Adrenal gland (tissue), 12 donors: ENCODE measurements around the gene TM4SF4. TPM values are rescaled to one million over a fixed set of nuclear protein-coding genes. Genes with fewer than 3 reads are reported as not detected.

ENCODE experiments used
- DNase-seq, 7 donors: peaks; one replicate each; pipeline ENCODE4 v3.0.0-alpha.2; 2019 to 2020
- H3K27ac ChIP-seq, 5 donors: fragments of 200-600 bp; sonication (generic) in 4 of 5; 1 replicate in 3 of 5; 2 replicates in 2 of 5; pipeline versions ENCODE4 v1.5.1 to v1.8.0; 2016 to 2020; ENCODE audit warnings: mild to moderate bottlenecking in 1 of 5
- H3K27me3 ChIP-seq: fragments of 200-600 bp; 2 replicates; pipeline ENCODE4 v1.8.0; 2021
- H3K36me3 ChIP-seq, 2 donors: fragments of 200-600 bp; replicated peaks in 1 of 2; 1 replicate in 1 of 2; 2 replicates in 1 of 2; pipeline versions ENCODE4 v1.5.1 to v1.8.0; 2018 to 2022
- H3K4me1 ChIP-seq, 2 donors: fragments of 200-600 bp; replicated peaks in 1 of 2; 1 replicate in 1 of 2; 2 replicates in 1 of 2; pipeline versions ENCODE4 v1.5.1 to v1.8.0; 2018 to 2021
- H3K4me3 ChIP-seq, 4 donors: fragments of 200-600 bp; sonication (generic) in 3 of 4; one replicate each; pipeline ENCODE4 v1.5.1; 2016 to 2018
- H3K9me3 ChIP-seq, 3 donors: fragments of 200-600 bp; sonication (generic) in 1 of 3; replicated peaks in 1 of 3; 1 replicate in 2 of 3; 2 replicates in 1 of 3; pipeline versions ENCODE4 v1.5.1 to v1.8.0; 2016 to 2021
- POLR2A ChIP-seq, 2 donors: fragments of 450-650 bp; IDR thresholded peaks; one replicate each; pipeline ENCODE4 v1.6.1; 2017; ENCODE audit warnings: antibody characterized with exemption in 2 of 2, mild to moderate bottlenecking in 2 of 2, moderate library complexity in 1 of 2
- WGBS, 4 donors: extraction: QIAGEN DNeasy Blood & Tissue Kit in 2 of 4; methylation state at CpG; one replicate each; pipeline versions ENCODE4 v1.1.5 to v1.1.7; 2013 to 2017; 5-methylcytosine and 5-hydroxymethylcytosine counted together
- intact Hi-C, 2 donors: fragments of 100-400 bp; cut with DNase I; formaldehyde crosslinking; loops; one replicate each; pipeline versions ENCODE4 v1.14.1 to v1.15.0; 2022 to 2023
- polyA plus RNA-seq, 3 donors: library from polyadenylated mRNA; stranded (reverse); fragments of 200-250 nt in 2 of 3; fragments of 350-450 nt in 1 of 3; fragmentation: Illumina TruSeq in 1 of 3; extraction: RNeasy Lipid Tissue Mini Kit (QIAGEN cat#74804) in 1 of 3; gene quantifications; one replicate each; pipeline ENCODE4 v1.2.3, GENCODE V29; 2013 to 2014
- total RNA-seq, 9 donors: library from RNA; depleted of rRNA in 4 of 9; stranded (reverse); fragments of >200 nt in 4 of 9; fragments of 120-200 nt in 1 of 9; fragmentation: NEBNext Ultra II Directional in 1 of 9; extraction: Animal tissue kit (Norgen Biotek cat#: 25700) in 1 of 9; gene quantifications; one replicate each; pipeline versions ENCODE4 v1.1.0 to v1.2.4, GENCODE V29; 2013 to 2023
- TF ChIP-seq, protein P1 (sequence below), 6 experiments: fragments of 450-650 bp in 4 of 6; fragments of 200-600 bp in 2 of 6; sonication (generic) in 1 of 6; IDR thresholded peaks; 1 replicate in 5 of 6; 2 replicates in 1 of 6; pipeline versions ENCODE4 v1.5.1 to v1.8.0; 2016 to 2021; ENCODE audit warnings: antibody characterized with exemption in 6 of 6, mild to moderate bottlenecking in 2 of 6, moderate library complexity in 1 of 6
- donor health status: healthy with polysubstance abuse.
- donor health status: Bipolar disorder and iron deficiency.
- donor health status: DM: yes; HTN: yes; CAD: no.
- donor health status: DM: no; HTN: no; CAD: no.
- donor health status: DM: no; HTN: no; CAD: no.
- donor health status: DM: yes; HTN: yes; CAD: no.

The TM4SF4 gene
- total and polyA plus RNA-seq, 12 donors: 0.08 to 2.2 (median 0.96) TPM; not detected in 3

DNA sequence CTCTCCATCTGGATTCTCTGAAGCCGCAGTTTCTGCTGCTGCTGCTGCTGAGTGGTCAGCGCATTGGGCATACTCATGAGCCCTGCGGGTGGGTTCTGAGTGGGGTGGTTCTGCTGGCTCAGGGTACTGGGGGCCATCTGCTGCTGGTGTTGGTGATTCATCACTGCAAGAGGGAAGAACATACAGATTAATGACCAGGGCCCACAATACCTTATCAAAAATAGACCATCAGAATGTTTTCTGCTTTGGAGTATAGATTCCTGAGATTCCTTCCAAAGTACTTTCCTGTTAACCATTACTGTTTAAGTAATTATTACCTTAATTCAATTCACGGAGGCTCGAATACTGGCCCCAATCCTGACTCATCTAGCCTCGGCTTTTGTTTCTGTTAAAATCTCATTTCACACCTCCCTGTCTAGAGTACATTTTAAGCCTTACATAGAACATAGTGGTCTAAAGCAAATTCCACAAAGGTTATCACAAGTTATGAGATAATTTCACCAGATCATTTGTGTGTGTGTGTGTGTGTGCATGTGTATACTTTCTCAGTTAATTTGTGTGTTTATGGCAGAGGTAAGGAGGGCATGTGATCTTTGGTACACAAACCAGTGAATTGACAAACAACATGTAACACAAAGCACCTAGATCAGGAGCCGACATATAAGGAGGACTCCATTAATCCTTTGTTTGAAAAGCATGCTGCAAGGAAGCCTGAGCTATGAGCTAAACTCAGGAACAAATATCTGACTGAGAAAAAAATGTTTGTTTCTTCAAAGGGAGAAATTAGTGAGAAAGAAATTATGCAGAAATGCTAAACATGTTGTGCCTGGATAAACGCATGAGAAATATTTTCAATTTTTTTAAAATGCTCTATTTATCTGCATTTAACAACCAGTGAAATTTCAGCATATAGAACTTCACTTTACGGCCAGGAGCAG lies 68.1 kb downstream of the TM4SF4 start:
- intact Hi-C loops: no loop called here
- H3K27ac ChIP-seq: no peak overlapping the region

DNA sequence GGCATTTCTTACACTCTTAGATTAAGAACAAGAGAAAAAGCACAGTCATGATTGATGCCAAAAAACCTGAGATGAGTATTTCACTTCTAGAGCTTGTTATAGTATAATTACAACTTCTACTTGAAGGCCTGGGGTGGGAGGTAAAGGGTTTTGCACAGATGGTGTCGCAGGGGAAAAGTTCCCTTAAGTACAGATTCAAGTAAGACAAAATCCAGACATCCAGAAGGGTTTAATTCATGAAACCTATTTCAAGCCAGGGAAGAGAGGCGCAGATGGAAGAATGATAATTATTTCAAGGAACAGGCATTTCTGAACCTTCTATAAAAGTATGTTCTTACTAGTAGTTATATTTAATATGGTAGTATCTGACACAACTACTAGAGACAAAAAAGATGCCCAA lies 70.6 kb downstream of the TM4SF4 start:
- Histone ChIP-seq H3K4me3 (no peak overlapping the region), H3K36me3 (peaks cover 0 to 8% of the 10 kb centered on the region in 2 donors), H3K27me3 (no peaks in the 10 kb centered on the region), H3K9me3 (no peaks in the 10 kb centered on the region), H3K4me1 (peaks cover 7 to 24% of the 10 kb centered on the region in 2 donors), H3K27ac (no peak overlapping the region)
- TF ChIP-seq, protein P1, sequence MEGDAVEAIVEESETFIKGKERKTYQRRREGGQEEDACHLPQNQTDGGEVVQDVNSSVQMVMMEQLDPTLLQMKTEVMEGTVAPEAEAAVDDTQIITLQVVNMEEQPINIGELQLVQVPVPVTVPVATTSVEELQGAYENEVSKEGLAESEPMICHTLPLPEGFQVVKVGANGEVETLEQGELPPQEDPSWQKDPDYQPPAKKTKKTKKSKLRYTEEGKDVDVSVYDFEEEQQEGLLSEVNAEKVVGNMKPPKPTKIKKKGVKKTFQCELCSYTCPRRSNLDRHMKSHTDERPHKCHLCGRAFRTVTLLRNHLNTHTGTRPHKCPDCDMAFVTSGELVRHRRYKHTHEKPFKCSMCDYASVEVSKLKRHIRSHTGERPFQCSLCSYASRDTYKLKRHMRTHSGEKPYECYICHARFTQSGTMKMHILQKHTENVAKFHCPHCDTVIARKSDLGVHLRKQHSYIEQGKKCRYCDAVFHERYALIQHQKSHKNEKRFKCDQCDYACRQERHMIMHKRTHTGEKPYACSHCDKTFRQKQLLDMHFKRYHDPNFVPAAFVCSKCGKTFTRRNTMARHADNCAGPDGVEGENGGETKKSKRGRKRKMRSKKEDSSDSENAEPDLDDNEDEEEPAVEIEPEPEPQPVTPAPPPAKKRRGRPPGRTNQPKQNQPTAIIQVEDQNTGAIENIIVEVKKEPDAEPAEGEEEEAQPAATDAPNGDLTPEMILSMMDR (IDR thresholded peaks at IDR 0.05): no peak
- TF ChIP-seq POLR2A (IDR thresholded peaks at IDR 0.05): no peak
- WGBS, 4 donors: 89 to 96% (median 94%) methylated on average over 2 of the region's 2 CpGs
- intact Hi-C loops: no loop called here
- DNase-seq: no peak

More for the DNA sequence above, 68.1 kb downstream of the TM4SF4 start:
- H3K36me3 ChIP-seq: peaks cover 0 to 8% of the 10 kb centered on the region in 2 donors
- TF ChIP-seq, protein P1 (IDR thresholded peaks at IDR 0.05): no peak
- TF ChIP-seq POLR2A (IDR thresholded peaks at IDR 0.05): no peak
- no peaks in the 10 kb centered on the region for H3K9me3 ChIP-seq
- 90 to 93% (median 90%) methylated on average over 9 of the region's 9 CpGs for whole genome bisulfite sequencing, 4 donors
- H3K4me1 ChIP-seq: peaks cover 7 to 13% of the 10 kb centered on the region in 2 donors
- no peak overlapping the region for H3K4me3 ChIP-seq
- no peaks in the 10 kb centered on the region for H3K27me3 ChIP-seq
- no peak for DNase-seq

DNA sequence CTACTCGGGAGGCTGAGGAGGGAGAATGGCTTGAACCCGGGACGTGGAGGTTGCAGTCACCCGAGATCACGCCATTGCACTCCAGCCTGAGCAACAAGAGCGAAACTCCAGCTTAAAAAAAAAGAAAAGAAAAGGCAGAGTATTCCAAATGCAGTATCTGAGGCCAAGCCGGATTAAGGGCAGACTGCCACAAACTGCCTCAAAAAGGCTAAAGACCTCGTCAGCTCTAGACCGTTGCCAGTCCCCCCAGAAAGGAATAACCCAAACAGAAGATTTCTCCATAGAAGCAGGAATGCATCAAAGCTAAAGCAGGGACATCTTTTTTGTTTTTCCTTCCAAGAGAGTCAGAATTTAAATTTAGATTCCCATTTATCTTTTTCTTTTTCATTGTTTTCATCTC lies 72.9 kb downstream of the TM4SF4 start:
- H3K9me3 ChIP-seq: no peaks in the 10 kb centered on the region
- peak overlapping the region in 2 of 4 donors; percentile 3 to 30 for H3K4me3 ChIP-seq
- peaks cover 7 to 24% of the 10 kb centered on the region in 2 donors for H3K4me1 ChIP-seq
- H3K27me3 ChIP-seq: no peaks in the 10 kb centered on the region
- intact Hi-C loops: no loop called here
- no peak for TF ChIP-seq POLR2A (IDR thresholded peaks at IDR 0.05)
- TF ChIP-seq, protein P1 (IDR thresholded peaks at IDR 0.05): no peak
- 24 to 50% (median 37%) methylated on average over 9 of the region's 9 CpGs for WGBS, 4 donors
- DNase-seq: peak; percentile 49 to 83 (median 69)
- H3K36me3 ChIP-seq: no peaks in the 10 kb centered on the region
- peak overlapping the region; percentile 65 to 85 (median 76) for H3K27ac ChIP-seq

DNA sequence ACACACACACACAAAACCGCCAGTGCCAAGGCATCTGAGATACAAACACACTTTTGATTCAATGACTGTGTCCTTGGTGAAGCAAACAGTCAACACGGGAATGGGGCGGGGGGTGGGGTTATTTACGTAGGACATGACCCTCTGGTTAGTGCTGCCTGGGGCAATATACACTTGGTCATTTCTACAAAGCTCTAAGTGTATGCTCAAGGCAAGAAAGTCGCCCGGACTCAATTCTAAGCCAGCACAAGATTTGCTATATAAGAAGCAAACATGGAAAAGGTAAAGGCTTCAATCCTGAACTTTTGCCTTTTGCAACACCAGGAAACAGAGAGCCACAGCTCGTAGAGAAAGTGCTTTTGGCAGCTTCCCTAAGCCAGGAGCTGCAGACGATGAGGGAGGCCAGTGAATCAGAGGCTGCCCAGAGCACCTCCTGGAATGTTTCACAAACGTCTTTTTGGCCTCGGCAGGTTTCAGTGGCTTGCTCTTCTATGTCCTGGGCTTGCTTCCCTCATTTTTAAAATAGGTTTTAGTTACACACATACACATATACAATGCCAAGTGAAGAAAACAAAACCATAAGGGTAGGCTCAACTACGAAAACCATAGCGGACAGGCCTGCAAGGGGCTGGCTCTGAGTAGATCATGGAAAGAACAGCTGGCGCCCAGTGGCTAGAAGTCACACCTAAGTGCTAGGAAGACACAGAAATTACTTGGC lies 73.6 kb downstream of the TM4SF4 start:
- TF ChIP-seq POLR2A (IDR thresholded peaks at IDR 0.05): peak in 1 of 2 donors; percentile 45
- TF ChIP-seq, protein P1 (IDR thresholded peaks at IDR 0.05): no peak
- intact Hi-C loops: no loop called here
- Histone ChIP-seq H3K27ac (peak overlapping the region; percentile 65 to 87 (median 79)), H3K27me3 (no peaks in the 10 kb centered on the region), H3K4me3 (peak overlapping the region in 1 of 4 donors; percentile 30), H3K36me3 (no peaks in the 10 kb centered on the region), H3K4me1 (peaks cover 7 to 24% of the 10 kb centered on the region in 2 donors), H3K9me3 (no peaks in the 10 kb centered on the region)
- peak; percentile 54 to 81 (median 78) for DNase-seq
- WGBS, 4 donors: 37 to 42% (median 42%) methylated on average over 13 of the region's 13 CpGs
